SK-N-DZ (cell line): ENCODE results near the gene ABHD12B.

Experiments used
- DNase-seq: peaks from one replicate; pipeline ENCODE4 v3.0.0-alpha.2; 2015; ENCODE audit warnings: low spot score

The ABHD12B gene

GRCh38 chr14:50839048-50839447 is 32.8 kb upstream of the ABHD12B start:
- DNase-seq = no peak

- no peak for DNase-seq
These were observed 32.2 kb upstream of the ABHD12B start for GRCh38 chr14:50839691-50840090.

- no peak for DNase-seq
These were observed 27.5 kb upstream of the ABHD12B start for GRCh38 chr14:50844391-50844790.

- DNase-seq = no peak
These were observed 26.7 kb upstream of the ABHD12B start for GRCh38 chr14:50845166-50845565.

GRCh38 chr14:50846226-50846880 is 25.5 kb upstream of the ABHD12B start:
- DNase-seq = no peak

GRCh38 chr14:50853891-50854290 is 18.0 kb upstream of the ABHD12B start:
- no peak for DNase-seq

GRCh38 chr14:50854521-50854920 is 17.3 kb upstream of the ABHD12B start:
- DNase-seq = no peak

GRCh38 chr14:50855558-50855957 is 16.3 kb upstream of the ABHD12B start:
- no peak for DNase-seq

- no peak for DNase-seq
These were observed 15.2 kb upstream of the ABHD12B start for GRCh38 chr14:50856660-50857059.

- DNase-seq = no peak
These were observed 12.6 kb upstream of the ABHD12B start for GRCh38 chr14:50859296-50859624.

- DNase-seq = peak; percentile 81
These were observed 11.3 kb upstream of the ABHD12B start for GRCh38 chr14:50860478-50861086.

GRCh38 chr14:50862036-50862570 is 9.8 kb upstream of the ABHD12B start:
- DNase-seq = no peak

- DNase-seq = no peak
These were observed 7.6 kb upstream of the ABHD12B start for GRCh38 chr14:50864237-50864636.

GRCh38 chr14:50864946-50865345 is 6.9 kb upstream of the ABHD12B start:
- no peak for DNase-seq

- DNase-seq = no peak
These were observed 6.3 kb upstream of the ABHD12B start for GRCh38 chr14:50865391-50866076.

- DNase-seq = no peak
These were observed 625 bp upstream of the ABHD12B start for GRCh38 chr14:50871228-50871627.

GRCh38 chr14:50874757-50875156 is 2.9 kb downstream of the ABHD12B start:
- DNase-seq = no peak

GRCh38 chr14:50875359-50876070 is 3.7 kb downstream of the ABHD12B start:
- DNase-seq = no peak

- no peak for DNase-seq
These were observed 11.3 kb downstream of the ABHD12B start for GRCh38 chr14:50882932-50883826.

- DNase-seq = no peak
These were observed 12.0 kb downstream of the ABHD12B start for GRCh38 chr14:50883827-50884197.

GRCh38 chr14:50887476-50887875 is 15.6 kb downstream of the ABHD12B start:
- DNase-seq = peak; percentile 86
